Fibroblast of skin of left biceps (primary cell): ENCODE data around the gene EIF2B1.
"Not testable (repeated sequence)": the region's sequence is repeated elsewhere in the genome, so short reads cannot be mapped to it uniquely, and the experiment has no call there.

Experiments used
- DNase-seq, 2 experiments: peaks; one replicate each; pipeline ENCODE4 v3.0.0-alpha.2; 2013; ENCODE audit warnings: low read depth in 2 of 2

Gene EIF2B1

GRCh38 chr12:123617580-123617979 is 15.9 kb downstream of the EIF2B1 start:
- no peak for DNase-seq

- DNase-seq = no peak
These were observed 16.3 kb downstream of the EIF2B1 start for GRCh38 chr12:123617144-123617543.

DNA sequence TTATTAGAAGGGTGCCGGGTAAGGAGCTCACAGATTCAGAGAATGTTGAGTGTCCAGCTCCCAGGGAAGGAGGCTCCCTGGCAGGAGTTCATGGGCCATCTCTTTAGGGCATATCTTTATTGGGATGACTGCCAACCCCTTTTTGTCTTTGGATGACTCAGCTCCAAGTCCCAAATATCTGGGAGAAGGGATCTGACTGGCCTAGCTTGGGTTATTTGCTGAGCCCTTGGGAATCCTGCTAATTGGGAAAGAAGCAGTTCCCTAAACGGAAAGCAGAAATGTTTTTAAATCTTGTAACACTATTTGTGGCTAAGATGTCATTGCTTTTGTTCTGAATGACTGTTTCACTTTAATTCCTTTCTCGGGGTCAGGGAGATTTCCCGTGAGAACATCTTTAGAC is 19.0 kb downstream of the EIF2B1 start:
- DNase-seq = no peak

- no peak for DNase-seq
These were observed 19.4 kb downstream of the EIF2B1 start for GRCh38 chr12:123614110-123614509.

DNA sequence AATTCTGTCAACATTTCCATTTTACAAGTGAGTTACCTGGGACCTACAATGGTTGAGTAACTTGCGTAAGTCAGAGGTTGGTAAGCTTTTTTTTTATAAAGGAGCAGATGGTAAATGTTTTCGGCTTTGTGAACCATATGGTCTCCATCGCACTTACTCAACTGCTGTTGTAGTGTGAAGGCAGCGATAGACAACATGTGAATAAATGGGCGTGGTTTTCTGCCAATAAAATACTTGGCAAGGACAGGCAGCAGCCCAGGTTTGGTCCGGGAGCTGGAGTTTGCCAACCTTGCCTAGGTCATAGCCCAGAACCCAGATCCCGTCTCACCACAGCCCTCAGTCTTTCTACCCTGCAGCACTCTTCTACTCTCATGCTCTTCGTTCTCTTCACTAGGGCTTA is 25.3 kb downstream of the EIF2B1 start:
- DNase-seq = no peak

DNA sequence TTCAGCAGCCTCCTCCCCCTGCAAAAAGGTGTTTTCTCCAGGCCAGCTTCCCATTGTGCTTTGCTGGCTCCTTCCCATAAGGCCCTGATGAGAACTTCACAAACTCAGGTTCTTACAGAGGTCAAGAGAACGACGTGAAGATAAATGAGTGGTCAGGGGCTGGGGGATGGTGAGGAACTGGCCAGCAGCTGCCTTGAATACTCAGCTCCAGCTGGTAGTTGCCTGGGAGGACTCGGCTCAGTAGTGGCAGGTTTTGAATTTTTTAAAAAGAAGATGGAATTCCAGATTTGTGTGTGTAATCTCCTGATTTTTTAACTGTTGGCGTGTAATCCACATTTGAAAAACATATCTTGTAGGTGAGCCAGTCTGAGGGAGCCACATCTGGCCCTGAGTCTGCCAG is 25.7 kb downstream of the EIF2B1 start:
- DNase-seq = no peak

DNA sequence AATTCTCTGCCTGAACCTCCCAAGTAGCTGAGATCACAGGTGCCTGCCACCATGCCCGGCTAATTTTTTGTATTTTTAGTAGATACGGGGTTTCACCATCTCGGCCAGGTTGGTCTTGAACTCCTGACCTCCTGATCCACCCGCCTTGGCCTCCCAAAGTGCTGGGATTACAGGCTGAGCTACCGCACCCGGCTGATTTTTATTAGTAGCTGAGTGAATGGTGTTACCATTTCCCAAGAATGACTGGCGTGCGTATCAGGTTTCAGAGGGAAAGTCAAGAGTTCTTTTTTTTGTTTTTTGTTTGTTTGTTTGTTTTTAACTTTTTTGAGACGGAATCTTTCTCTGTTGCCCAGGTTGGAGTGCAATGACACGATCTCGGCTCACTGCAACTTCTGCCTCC is 30.0 kb downstream of the EIF2B1 start:
- not testable (repeated sequence) for DNase-seq

GRCh38 chr12:123602651-123603195 is 30.8 kb downstream of the EIF2B1 start:
- no peak for DNase-seq

- peak; percentile 43 to 48 for DNase-seq
These were observed 31.6 kb downstream of the EIF2B1 start, which contains the start of gene DDX55 for GRCh38 chr12:123601602-123602489. Gene DDX55 (plus strand): TSS chr12:123602099. CDS start chr12:123602149, 50 bp downstream.

DNA sequence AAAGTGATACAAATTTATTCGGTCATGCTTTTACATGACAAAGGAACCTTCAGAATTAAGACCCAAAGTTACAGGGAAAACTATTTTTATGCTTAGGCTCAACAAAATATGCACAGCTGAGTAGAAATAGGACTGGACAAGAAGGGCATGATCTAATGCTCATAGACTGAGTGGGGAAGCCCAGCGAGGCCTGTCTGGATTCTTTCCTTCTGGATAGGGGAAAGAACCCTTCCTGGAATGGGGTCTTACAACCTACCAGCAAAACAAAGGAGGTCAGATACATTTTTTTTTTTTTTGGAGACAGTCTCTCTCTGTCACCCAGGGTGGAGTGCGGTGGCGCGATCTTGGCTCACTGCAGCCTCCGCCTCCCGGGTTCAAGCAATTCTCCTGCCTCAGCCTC is 33.8 kb downstream of the EIF2B1 start:
- no peak for DNase-seq

GRCh38 chr12:123599310-123599709 is 34.2 kb downstream of the EIF2B1 start:
- DNase-seq = no peak

GRCh38 chr12:123598522-123598921 is 35.0 kb downstream of the EIF2B1 start:
- no peak for DNase-seq

DNA sequence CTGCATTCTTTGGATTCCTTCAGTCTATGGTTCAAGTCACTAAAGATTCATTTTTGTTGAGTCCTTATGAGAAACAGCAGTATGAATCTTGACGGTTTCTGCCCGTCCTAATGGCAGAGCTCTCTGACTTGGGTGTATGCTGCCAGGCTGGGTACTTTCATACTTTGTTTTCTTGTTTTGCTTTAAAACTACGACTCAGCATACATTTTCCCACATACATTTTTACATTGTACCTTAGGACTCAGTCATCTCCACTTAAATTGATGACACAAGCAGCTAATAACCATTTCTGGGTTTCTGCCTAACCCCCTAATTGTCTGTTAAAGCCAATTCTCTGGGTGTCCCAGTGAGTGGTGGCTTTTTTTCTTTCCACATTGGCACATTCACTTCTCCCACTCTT is 36.4 kb downstream of the EIF2B1 start:
- DNase-seq = no peak

DNA sequence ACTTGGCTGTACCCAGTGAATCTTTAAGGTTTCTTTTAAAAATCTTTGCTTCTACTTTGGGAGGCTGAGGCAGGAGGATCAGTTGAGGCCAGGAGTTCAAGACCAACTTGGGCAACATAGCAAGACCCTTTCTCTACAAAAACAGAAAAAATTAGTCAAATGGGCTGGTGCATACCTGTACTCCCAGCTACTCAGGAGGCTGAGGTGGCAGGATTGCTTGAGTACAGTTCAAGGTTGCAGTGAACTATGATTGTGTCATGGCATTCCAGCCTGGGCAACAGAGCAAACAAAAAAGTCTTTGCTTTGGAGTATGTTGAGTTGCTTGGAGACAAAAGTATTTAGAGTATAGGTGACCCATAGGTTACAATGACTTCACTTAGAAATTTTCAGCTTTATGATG is 37.8 kb downstream of the EIF2B1 start:
- DNase-seq = no peak

GRCh38 chr12:123591702-123592481 is 41.6 kb downstream of the EIF2B1 start:
- DNase-seq = no peak

DNA sequence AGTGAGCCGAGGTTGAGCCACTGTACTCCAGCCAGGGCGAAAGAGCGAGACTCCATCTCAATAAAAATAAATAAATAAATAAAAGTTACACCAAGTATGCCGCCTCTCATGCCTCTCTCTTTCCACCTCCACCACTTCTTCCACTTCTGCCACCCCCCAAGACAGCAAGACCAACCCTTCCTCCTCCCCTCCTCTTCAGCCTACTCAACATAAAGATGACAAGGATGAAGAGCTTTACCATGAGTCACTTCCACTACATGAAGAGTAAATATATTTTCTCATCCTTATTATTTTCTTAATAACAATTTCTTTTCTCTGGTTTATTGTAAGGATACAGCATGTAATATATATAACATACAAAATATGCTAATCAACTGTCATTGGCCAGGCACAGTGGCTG is 52.7 kb downstream of the EIF2B1 start:
- DNase-seq = no peak

GRCh38 chr12:123578829-123579228 is 54.7 kb downstream of the EIF2B1 start:
- not testable (repeated sequence) for DNase-seq

- DNase-seq = no peak
These were observed 55.2 kb downstream of the EIF2B1 start for GRCh38 chr12:123578243-123578642.

DNA sequence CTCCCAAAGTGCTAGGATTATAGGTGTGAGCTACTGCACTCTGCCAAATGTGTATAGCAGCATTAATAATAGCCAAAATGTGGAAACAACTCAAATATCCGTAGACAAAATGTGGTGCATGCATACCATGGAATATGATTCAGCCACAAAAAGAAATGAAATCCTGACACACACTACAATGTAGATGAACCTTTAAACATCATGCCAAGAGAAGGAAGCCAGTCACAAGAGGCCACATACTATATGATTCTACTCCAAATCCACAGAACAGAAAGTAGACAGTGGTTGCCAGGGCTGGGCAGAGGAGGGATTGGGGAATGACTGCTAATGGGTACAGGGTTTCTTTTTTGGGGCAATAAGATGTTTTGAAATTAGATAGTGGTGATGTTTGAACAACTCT is 56.9 kb downstream of the EIF2B1 start:
- no peak for DNase-seq

DNA sequence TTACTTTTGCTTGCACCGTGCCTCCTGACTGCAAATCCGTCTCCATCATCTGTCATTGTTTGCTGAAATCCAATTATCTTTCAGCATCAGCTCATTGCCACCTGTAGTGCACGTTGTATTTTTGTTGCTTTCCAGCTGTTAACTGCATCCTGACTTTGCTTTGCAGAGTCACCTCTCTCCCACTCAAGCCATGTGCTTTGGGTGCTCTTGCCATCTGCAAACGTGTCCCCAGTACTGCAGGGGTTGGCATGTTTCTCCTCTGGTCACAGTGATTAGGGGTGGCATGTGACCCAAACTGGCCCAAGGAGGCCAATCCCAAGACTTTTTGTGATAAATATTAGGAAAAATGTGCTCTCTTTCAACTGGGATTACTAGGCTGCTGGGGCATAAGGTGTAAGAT is 59.6 kb downstream of the EIF2B1 start:
- no peak for DNase-seq

- no peak for DNase-seq
These were observed 61.1 kb downstream of the EIF2B1 start for GRCh38 chr12:123572391-123572790.

GRCh38 chr12:123571343-123571813 is 62.1 kb downstream of the EIF2B1 start:
- peak; percentile 68 to 69 for DNase-seq
